ENCODE data around the gene FBLN2.

FBLN2 gene

DNA sequence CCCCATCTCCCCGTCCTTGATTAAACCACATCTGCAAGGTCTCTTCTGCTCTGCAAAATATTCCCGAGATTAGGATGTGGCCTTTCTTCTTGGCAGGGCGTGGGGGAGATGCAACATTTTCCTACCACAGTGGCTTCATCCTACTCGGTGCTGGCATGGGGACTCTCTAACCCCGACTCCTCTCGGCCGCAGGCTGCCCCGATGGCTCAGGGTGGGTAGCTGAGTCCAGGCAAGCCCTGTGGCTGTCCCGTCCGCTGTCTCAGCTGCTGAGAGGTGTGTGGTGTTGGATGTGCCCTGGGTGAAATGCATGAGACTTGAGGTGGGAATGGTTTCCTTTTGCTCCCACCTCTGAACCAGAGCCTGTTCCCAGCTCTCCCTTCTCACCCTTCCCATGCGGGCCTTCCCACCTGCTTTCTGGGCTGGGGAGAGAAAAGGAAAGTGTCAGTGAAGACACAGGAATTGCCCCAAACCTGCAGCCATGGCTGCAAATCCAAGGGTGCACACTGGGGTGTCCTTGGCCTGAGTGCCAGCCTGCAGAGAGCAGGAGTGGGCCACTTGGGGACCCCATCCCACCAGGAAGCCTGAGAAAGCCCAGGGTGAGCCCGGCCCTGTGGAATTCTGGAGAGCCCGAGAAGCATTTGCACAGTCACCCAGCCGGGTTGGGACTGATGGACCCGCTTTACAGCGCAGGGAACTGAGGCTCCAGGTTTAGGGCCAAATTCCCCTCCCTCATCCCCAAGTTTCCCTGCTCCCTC is 115.0 kb downstream of the FBLN2 start:
- H3K4me3 ChIP-seq (ENCODE audit: low read depth, low read length) = no peak overlapping the region
- DNase-seq (ENCODE audit: low read depth) = no peak
- TF ChIP-seq, protein P1, sequence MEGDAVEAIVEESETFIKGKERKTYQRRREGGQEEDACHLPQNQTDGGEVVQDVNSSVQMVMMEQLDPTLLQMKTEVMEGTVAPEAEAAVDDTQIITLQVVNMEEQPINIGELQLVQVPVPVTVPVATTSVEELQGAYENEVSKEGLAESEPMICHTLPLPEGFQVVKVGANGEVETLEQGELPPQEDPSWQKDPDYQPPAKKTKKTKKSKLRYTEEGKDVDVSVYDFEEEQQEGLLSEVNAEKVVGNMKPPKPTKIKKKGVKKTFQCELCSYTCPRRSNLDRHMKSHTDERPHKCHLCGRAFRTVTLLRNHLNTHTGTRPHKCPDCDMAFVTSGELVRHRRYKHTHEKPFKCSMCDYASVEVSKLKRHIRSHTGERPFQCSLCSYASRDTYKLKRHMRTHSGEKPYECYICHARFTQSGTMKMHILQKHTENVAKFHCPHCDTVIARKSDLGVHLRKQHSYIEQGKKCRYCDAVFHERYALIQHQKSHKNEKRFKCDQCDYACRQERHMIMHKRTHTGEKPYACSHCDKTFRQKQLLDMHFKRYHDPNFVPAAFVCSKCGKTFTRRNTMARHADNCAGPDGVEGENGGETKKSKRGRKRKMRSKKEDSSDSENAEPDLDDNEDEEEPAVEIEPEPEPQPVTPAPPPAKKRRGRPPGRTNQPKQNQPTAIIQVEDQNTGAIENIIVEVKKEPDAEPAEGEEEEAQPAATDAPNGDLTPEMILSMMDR (IDR thresholded peaks at IDR 0.05; ENCODE audit: low read depth, low read length, missing control alignments) = no peak

GRCh38 chr3:13665582-13666226 is 116.8 kb downstream of the FBLN2 start:
- TF ChIP-seq, protein P1 (IDR thresholded peaks at IDR 0.05; ENCODE audit: low read depth, low read length, missing control alignments) = no peak
- no peak overlapping the region for H3K4me3 ChIP-seq (ENCODE audit: low read depth, low read length)
- no peak for DNase-seq (ENCODE audit: low read depth)

GRCh38 chr3:13666227-13666619 is 117.3 kb downstream of the FBLN2 start:
- TF ChIP-seq, protein P1 (IDR thresholded peaks at IDR 0.05; ENCODE audit: low read depth, low read length, missing control alignments) = no peak
- no peak overlapping the region for H3K4me3 ChIP-seq (ENCODE audit: low read depth, low read length)
- DNase-seq (ENCODE audit: low read depth) = no peak

DNA sequence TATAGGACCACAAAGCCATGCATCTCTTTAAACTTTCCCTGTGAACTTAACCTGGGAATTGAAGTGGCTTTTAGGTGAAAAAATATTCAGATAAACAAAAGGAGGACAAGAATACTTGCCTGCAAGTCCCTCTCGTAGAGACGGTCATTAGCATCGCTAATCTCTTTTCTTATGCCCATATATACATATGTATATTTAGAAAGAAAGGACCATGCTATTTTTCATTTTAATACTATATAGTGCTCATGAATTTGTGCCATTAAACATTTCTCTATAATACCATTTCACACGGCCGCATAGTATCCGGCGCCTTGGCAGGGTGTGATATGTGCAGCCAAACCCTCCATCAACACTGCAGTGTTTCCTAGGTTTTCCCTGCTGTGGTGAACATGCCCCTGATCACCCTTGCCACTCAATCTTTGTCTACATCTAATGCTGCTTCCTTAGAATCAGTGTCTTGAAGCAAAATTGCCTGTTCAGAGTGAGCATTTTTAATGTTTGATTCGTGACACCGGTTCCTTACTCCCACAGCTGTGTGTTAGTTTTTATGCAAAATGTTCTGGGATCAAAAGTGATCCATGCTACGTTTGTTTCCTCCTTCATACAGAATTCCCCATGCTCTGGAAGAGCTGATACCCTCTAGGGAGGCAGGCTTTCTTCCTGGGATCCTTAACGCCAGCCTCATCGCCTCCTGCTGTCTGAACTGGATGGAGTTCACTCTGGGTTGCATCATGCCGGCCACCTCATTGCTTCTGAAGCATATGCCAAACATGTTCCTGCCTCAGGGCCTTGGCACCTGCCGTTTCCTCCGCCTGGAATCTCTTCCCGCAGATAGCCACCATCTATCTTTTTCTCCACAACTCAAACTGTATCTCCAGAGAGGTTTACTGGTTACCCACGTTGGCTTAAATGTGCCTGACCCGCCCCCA is 118.1 kb downstream of the FBLN2 start:
- DNase-seq (ENCODE audit: low read depth) = no peak
- no peak overlapping the region for H3K4me3 ChIP-seq (ENCODE audit: low read depth, low read length)
- TF ChIP-seq, protein P1 (IDR thresholded peaks at IDR 0.05; ENCODE audit: low read depth, low read length, missing control alignments) = no peak

- H3K4me3 ChIP-seq (ENCODE audit: low read depth, low read length) = no peak overlapping the region
- DNase-seq (ENCODE audit: low read depth) = no peak
- TF ChIP-seq, protein P1 (IDR thresholded peaks at IDR 0.05; ENCODE audit: low read depth, low read length, missing control alignments) = no peak
Measured at GRCh38 chr3:13668136-13668535, 119.2 kb downstream of the FBLN2 start.

DNA sequence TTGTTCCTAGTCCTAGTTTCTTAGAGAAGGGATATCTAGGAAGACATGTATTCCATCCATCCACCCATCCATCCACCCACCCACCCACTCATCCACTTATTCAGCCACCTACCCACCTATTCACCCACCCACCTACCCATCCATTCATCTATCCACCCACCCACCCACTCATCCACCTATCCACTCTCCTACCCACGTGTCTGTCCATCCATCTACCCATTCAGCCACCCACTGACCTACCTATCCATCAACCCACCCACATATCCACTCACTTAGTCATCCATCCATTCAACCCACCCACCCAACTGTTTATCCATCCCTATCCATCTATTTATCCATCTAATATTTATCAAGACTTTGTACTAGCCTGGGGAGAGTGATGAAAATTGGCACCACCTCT is 120.5 kb downstream of the FBLN2 start:
- TF ChIP-seq, protein P1 (IDR thresholded peaks at IDR 0.05; ENCODE audit: low read depth, low read length, missing control alignments) = no peak
- no peak for DNase-seq (ENCODE audit: low read depth)
- H3K4me3 ChIP-seq (ENCODE audit: low read depth, low read length) = no peak overlapping the region
